Astrocyte (in vitro differentiated cells and primary cell): ENCODE data around the gene C1D.

Experiments used
- CTCF ChIP-seq: IDR thresholded peaks from 2 replicates; pipeline ENCODE4 v1.5.1; 2011; ENCODE audit warnings: low read depth, mild to moderate bottlenecking, inconsistent platforms, low read length, moderate library complexity; ENCODE audit not compliant: insufficient read depth
- EZH2 ChIP-seq: IDR thresholded peaks from 2 replicates; pipeline ENCODE4 v1.6.1; 2012; ENCODE audit warnings: mild to moderate bottlenecking, low read length, inconsistent platforms; ENCODE audit not compliant: insufficient read depth

- no peak for TF ChIP-seq CTCF
- TF ChIP-seq EZH2 = no peak
Observed at GRCh38 chr2:68045342-68045741, 17.5 kb downstream of the C1D start.
